HEK293 (cell line): Measurements from ENCODE around the gene DIP2C.
"Not testable (repeated sequence)": the region's sequence is repeated elsewhere in the genome, so short reads cannot be mapped to it uniquely, and the experiment has no call there.

Experiments
- CTCF ChIA-PET: fragments of 350-600 bp; formaldehyde crosslinking; extraction: SDS; loops from one replicate; lab custom pipeline; 2021; ENCODE audit warnings: antibody characterized with exemption; lab: Yijun Ruan, JAX
- POLR2A ChIA-PET: fragments of 300-600 bp; formaldehyde crosslinking; extraction: SDS; loops from one replicate; lab custom pipeline; 2020; ENCODE audit warnings: antibody characterized with exemption, inconsistent platforms; lab: Yijun Ruan, JAX
- H3K27ac ChIP-seq: fragments of 200-500 bp; sonication (Bioruptor generic); 2 replicates; pipeline ENCODE4 v1.5.1; 2014; ENCODE audit warnings: low read depth, low read length, control low read depth, inconsistent platforms; ENCODE audit errors: extremely low read depth
- H3K36me3 ChIP-seq, 2 experiments: fragments of 200-500 bp in 1 of 2; sonication (Bioruptor generic) in 1 of 2; 1 replicate in 1 of 2; 2 replicates in 1 of 2; pipeline ENCODE4 v1.5.1; 2014 to 2017; ENCODE audit warnings: inconsistent platforms in 2 of 2, low read length in 2 of 2; ENCODE audit not compliant: control insufficient read depth in 2 of 2, insufficient read depth in 1 of 2
- H3K4me1 ChIP-seq: fragments of 200-500 bp; sonication (Bioruptor generic); 2 replicates; pipeline ENCODE4 v1.5.1; 2014; ENCODE audit warnings: mild to moderate bottlenecking, low read length, inconsistent platforms; ENCODE audit not compliant: control insufficient read depth, insufficient read depth
- H3K4me3 ChIP-seq: 2 replicates; pipeline ENCODE4 v1.5.1; 2011; ENCODE audit warnings: low read depth, mild to moderate bottlenecking, control low read depth, low read length, moderate library complexity
- H3K9me3 ChIP-seq: fragments of 200-500 bp; sonication (Bioruptor generic); 2 replicates; pipeline ENCODE4 v1.5.1; 2014; ENCODE audit warnings: low read depth, low read length, inconsistent platforms; ENCODE audit not compliant: control insufficient read depth, insufficient read depth
- GLI2 ChIP-seq: fragments of 450-650 bp; formaldehyde crosslinking; IDR thresholded peaks from 2 replicates; pipeline ENCODE4; 2017; ENCODE audit warnings: missing biosample characterization, missing genetic modification characterization, low read depth, borderline replicate concordance
- GLIS1 ChIP-seq: fragments of 450-650 bp; formaldehyde crosslinking; IDR thresholded peaks from 2 replicates; pipeline ENCODE4 v1.5.1; 2016; ENCODE audit warnings: missing biosample characterization, missing genetic modification characterization
- IKZF3 ChIP-seq: fragments of 450-650 bp; IDR thresholded peaks from 2 replicates; pipeline ENCODE4 v1.5.0; 2018; ENCODE audit warnings: missing biosample characterization, mild to moderate bottlenecking, missing genetic modification characterization, moderate library complexity
- INSM2 ChIP-seq: fragments of 450-650 bp; formaldehyde crosslinking; IDR thresholded peaks from 2 replicates; pipeline ENCODE4 v1.5.1; 2016; ENCODE audit warnings: missing biosample characterization, missing genetic modification characterization
- REPIN1 ChIP-seq: fragments of 450-650 bp; formaldehyde crosslinking; IDR thresholded peaks from 2 replicates; pipeline ENCODE4 v1.5.1; 2017; ENCODE audit warnings: missing biosample characterization, missing genetic modification characterization, low read depth
- SP3 ChIP-seq: fragments of 450-650 bp; formaldehyde crosslinking; IDR thresholded peaks from 2 replicates; pipeline ENCODE4 v1.5.1; 2016; ENCODE audit warnings: missing biosample characterization, missing genetic modification characterization
- ZBTB1 ChIP-seq: fragments of 450-650 bp; formaldehyde crosslinking; IDR thresholded peaks from 2 replicates; pipeline ENCODE4 v1.5.1; 2016; ENCODE audit warnings: missing biosample characterization, missing genetic modification characterization
- ZBTB7A ChIP-seq: fragments of 450-650 bp; formaldehyde crosslinking; IDR thresholded peaks from 2 replicates; pipeline ENCODE4 v1.5.1; 2016; ENCODE audit warnings: low read depth, missing biosample characterization, missing genetic modification characterization
- ZIC2 ChIP-seq: fragments of 450-650 bp; formaldehyde crosslinking; IDR thresholded peaks from 2 replicates; pipeline ENCODE4 v1.5.1; 2016; ENCODE audit warnings: missing biosample characterization, missing genetic modification characterization
- ZNF155 ChIP-seq: fragments of 450-650 bp; formaldehyde crosslinking; IDR thresholded peaks from 2 replicates; pipeline ENCODE4 v1.5.1; 2016; ENCODE audit warnings: missing biosample characterization, missing genetic modification characterization
- ZNF157 ChIP-seq: fragments of 450-650 bp; formaldehyde crosslinking; IDR thresholded peaks from 2 replicates; pipeline ENCODE4 v1.5.1; 2016; ENCODE audit warnings: missing biosample characterization, missing genetic modification characterization
- ZNF175 ChIP-seq: fragments of 450-650 bp; formaldehyde crosslinking; IDR thresholded peaks from 2 replicates; pipeline ENCODE4 v1.5.1; 2016; ENCODE audit warnings: missing biosample characterization, missing genetic modification characterization
- ZNF202 ChIP-seq: fragments of 450-650 bp; formaldehyde crosslinking; IDR thresholded peaks from 2 replicates; pipeline ENCODE4 v1.5.1; 2016; ENCODE audit warnings: missing biosample characterization, missing genetic modification characterization, borderline replicate concordance
- ZNF362 ChIP-seq: fragments of 450-650 bp; formaldehyde crosslinking; IDR thresholded peaks from 2 replicates; pipeline ENCODE4 v1.5.1; 2016; ENCODE audit warnings: missing biosample characterization, missing genetic modification characterization
- ZNF585B ChIP-seq: fragments of 450-650 bp; formaldehyde crosslinking; IDR thresholded peaks from 2 replicates; pipeline ENCODE4 v1.5.1; 2016; ENCODE audit warnings: missing biosample characterization, missing genetic modification characterization
- ZNF701 ChIP-seq: fragments of 450-650 bp; formaldehyde crosslinking; IDR thresholded peaks from 2 replicates; pipeline ENCODE4 v1.5.1; 2016; ENCODE audit warnings: missing biosample characterization, missing genetic modification characterization
- ZNF747 ChIP-seq: fragments of 450-650 bp; formaldehyde crosslinking; IDR thresholded peaks from 2 replicates; pipeline ENCODE4 v1.5.1; 2016; ENCODE audit warnings: missing biosample characterization, missing genetic modification characterization
- ZNF792 ChIP-seq: fragments of 450-650 bp; formaldehyde crosslinking; IDR thresholded peaks from 2 replicates; pipeline ENCODE4 v1.5.1; 2016; ENCODE audit warnings: missing biosample characterization, missing genetic modification characterization
- ZSCAN30 ChIP-seq: fragments of 450-650 bp; IDR thresholded peaks from 2 replicates; pipeline ENCODE4 v1.5.1; 2018; ENCODE audit warnings: missing biosample characterization, mild to moderate bottlenecking, missing genetic modification characterization, moderate library complexity
- TF ChIP-seq, protein P1 (sequence below): fragments of 450-650 bp; formaldehyde crosslinking; IDR thresholded peaks from 2 replicates; pipeline ENCODE4 v1.5.1; 2017; ENCODE audit warnings: missing biosample characterization, missing genetic modification characterization

The DIP2C gene

GRCh38 chr10:650441-650851, 39.0 kb downstream of the DIP2C start:
- H3K36me3 ChIP-seq: no peaks in the 10 kb centered on the region
- CTCF ChIA-PET: interaction anchor here (0.9 to 1.2 kb wide), 2 partner anchors 10 to 134 kb away, joined by 3 to 4 read pairs; no protein-coding TSS in a partner anchor
- peaks cover 9% of the 10 kb centered on the region for H3K4me1 ChIP-seq
- H3K27ac ChIP-seq: no peak overlapping the region
- no peaks in the 10 kb centered on the region for H3K9me3 ChIP-seq
- no peak overlapping the region for H3K4me3 ChIP-seq
- POLR2A ChIA-PET: no interaction called here
- TF ChIP-seq ZBTB7A (tag by site-specific recombination) (no peak), ZNF202 (no peak), ZNF792 (tag by site-specific recombination) (no peak), ZNF157 (tag by site-specific recombination) (no peak), GLI2 (tag by site-specific recombination) (no peak), ZNF747 (no peak), IKZF3 (tag by site-specific recombination) (no peak), ZNF175 (tag by site-specific recombination) (no peak), ZBTB1 (no peak)
- TF ChIP-seq, protein P1, sequence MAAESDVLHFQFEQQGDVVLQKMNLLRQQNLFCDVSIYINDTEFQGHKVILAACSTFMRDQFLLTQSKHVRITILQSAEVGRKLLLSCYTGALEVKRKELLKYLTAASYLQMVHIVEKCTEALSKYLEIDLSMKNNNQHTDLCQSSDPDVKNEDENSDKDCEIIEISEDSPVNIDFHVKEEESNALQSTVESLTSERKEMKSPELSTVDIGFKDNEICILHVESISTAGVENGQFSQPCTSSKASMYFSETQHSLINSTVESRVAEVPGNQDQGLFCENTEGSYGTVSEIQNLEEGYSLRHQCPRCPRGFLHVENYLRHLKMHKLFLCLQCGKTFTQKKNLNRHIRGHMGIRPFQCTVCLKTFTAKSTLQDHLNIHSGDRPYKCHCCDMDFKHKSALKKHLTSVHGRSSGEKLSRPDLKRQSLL (tag by site-specific recombination): no peak

- CTCF ChIA-PET: interaction anchor here (0.7 kb wide), 1 partner anchor 719 kb away, joined by 3 read pairs; no protein-coding TSS in a partner anchor
- Histone ChIP-seq H3K27ac (no peak overlapping the region), H3K9me3 (no peaks in the 10 kb centered on the region)
- peak; percentile 97 for TF ChIP-seq GLIS1
- no peak for TF ChIP-seq ZNF701 (tag by site-specific recombination)
- no peak for TF ChIP-seq ZNF155 (tag by site-specific recombination)
- TF ChIP-seq ZSCAN30: no peak
- peak; percentile 58 for TF ChIP-seq ZIC2
- no peak for TF ChIP-seq ZNF362 (tag by site-specific recombination)
- TF ChIP-seq, all 188 proteins: peak for 2
- Histone ChIP-seq H3K4me3 (no peak overlapping the region), H3K36me3 (no peaks in the 10 kb centered on the region), H3K4me1 (peaks cover 9% of the 10 kb centered on the region)
- POLR2A ChIA-PET: no interaction called here
Observed at GRCh38 chr10:649798-650440, 39.5 kb downstream of the DIP2C start.

DNA sequence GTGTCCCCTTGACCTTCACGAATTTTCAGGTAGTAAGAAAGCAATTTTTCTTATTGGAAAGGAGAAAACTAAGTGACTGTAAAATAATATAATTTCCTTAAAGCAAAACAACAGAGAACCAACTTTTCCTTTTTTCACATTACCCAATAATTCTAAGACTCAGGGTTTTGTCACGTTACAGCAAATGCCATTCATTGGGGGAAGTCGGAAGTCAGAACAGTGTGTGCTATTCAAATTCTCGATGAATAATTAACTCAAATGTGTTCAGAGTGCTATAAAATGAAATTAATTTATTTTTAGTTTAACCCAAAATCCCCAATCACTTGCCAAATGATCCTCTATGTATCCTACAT, 40.0 kb downstream of the DIP2C start:
- H3K36me3 ChIP-seq: no peaks in the 10 kb centered on the region
- H3K27ac ChIP-seq: no peak overlapping the region
- CTCF ChIA-PET: interaction anchor here (0.7 kb wide), 1 partner anchor 719 kb away, joined by 3 read pairs; no protein-coding TSS in a partner anchor
- TF ChIP-seq REPIN1 (tag by site-specific recombination) (no peak), ZNF585B (no peak), INSM2 (no peak), SP3 (tag by site-specific recombination) (no peak)
- no peaks in the 10 kb centered on the region for H3K9me3 ChIP-seq
- H3K4me1 ChIP-seq: peaks cover 8% of the 10 kb centered on the region
- H3K4me3 ChIP-seq: no peak overlapping the region
- POLR2A ChIA-PET: no interaction called here

GRCh38 chr10:647019-647418, 42.4 kb downstream of the DIP2C start:
- H3K4me3 ChIP-seq, H3K36me3 ChIP-seq, POLR2A ChIA-PET, H3K27ac ChIP-seq, H3K4me1 ChIP-seq, CTCF ChIA-PET, H3K9me3 ChIP-seq: not testable (repeated sequence)
